ENCODE results near the gene AKAP17A.

GRCh38 chrX:1545776-1546408, 45.5 kb upstream of the AKAP17A start:
- TF ChIP-seq CTCF (IDR thresholded peaks at IDR 0.05): no peak
- TF ChIP-seq CREB1 (CRISPR knock-in tag; IDR thresholded peaks at IDR 0.05): no peak
- TF ChIP-seq NFE2L1 (CRISPR knock-in tag; IDR thresholded peaks at IDR 0.05): no peak
- TF ChIP-seq AFF4 (CRISPR knock-in tag; IDR thresholded peaks at IDR 0.05; ENCODE audit: borderline replicate concordance): no peak
- TF ChIP-seq NR1H2 (CRISPR knock-in tag; IDR thresholded peaks at IDR 0.05): no peak
